ENCODE measurements around the gene CRYBA4. TPM values are rescaled to one million over a fixed set of nuclear protein-coding genes. Genes with fewer than 3 reads are reported as not detected.

The CRYBA4 gene
- total RNA-seq, 2 donors from 2014 or later = 3.3 TPM; not detected in 1

GRCh38 chr22:26619510-26619909 lies 2.3 kb upstream of the CRYBA4 start:
- H3K4me1 ChIP-seq (replicated peaks) = no peaks in the 10 kb centered on the region
- no peak overlapping the region for H3K27ac ChIP-seq
- H3K36me3 ChIP-seq = no peaks in the 10 kb centered on the region
- no peaks in the 10 kb centered on the region for H3K9me3 ChIP-seq
- no peak overlapping the region for H3K4me3 ChIP-seq
- no peak for DNase-seq (ENCODE audit: low spot score)
- H3K27me3 ChIP-seq (replicated peaks; ENCODE audit: insufficient read depth) = no peaks in the 10 kb centered on the region
- intact Hi-C loops (cut with DNase I) = no loop called here
- 47% methylated on average over 6 of the region's 6 CpGs for WGBS
- TF ChIP-seq CTCF (IDR thresholded peaks at IDR 0.05) = no peak
- no peak for TF ChIP-seq POLR2AphosphoS5 (IDR thresholded peaks at IDR 0.05)
- TF ChIP-seq POLR2A (IDR thresholded peaks at IDR 0.05) = no peak

GRCh38 chr22:26620197-26620596 lies 1.6 kb upstream of the CRYBA4 start:
- no peak overlapping the region for H3K27ac ChIP-seq
- H3K4me3 ChIP-seq = no peak overlapping the region
- H3K36me3 ChIP-seq = no peaks in the 10 kb centered on the region
- no peaks in the 10 kb centered on the region for H3K9me3 ChIP-seq
- no peak for DNase-seq (ENCODE audit: low spot score)
- WGBS = 91% methylated on average over 2 of the region's 2 CpGs
- H3K27me3 ChIP-seq (replicated peaks; ENCODE audit: insufficient read depth) = no peaks in the 10 kb centered on the region
- TF ChIP-seq POLR2A (IDR thresholded peaks at IDR 0.05) (no peak), CTCF (IDR thresholded peaks at IDR 0.05) (no peak), POLR2AphosphoS5 (IDR thresholded peaks at IDR 0.05) (no peak)
- intact Hi-C loops (cut with DNase I) = no loop called here
- no peaks in the 10 kb centered on the region for H3K4me1 ChIP-seq (replicated peaks)

DNA sequence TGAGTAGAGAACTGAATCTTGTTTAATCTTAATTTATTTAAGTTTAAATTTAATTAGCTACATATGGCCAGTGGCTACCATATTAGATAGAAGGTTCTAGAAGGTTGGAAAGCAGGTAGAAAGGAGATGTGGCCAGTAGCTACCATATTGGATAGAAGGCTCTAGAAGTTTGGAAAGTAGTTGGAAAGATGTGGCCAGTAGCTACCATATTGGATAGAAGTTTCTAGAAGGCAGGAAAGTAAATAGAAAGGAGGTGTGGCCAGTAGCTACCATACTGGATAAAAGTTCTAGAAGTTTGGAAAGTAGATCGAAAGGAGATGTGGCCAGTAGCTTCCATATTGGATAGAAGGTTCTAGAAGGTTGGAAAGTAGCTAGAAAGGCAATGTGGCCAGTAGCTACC lies 2.2 kb downstream of the CRYBA4 start:
- Histone ChIP-seq H3K9me3 (no peaks in the 10 kb centered on the region), H3K36me3 (no peaks in the 10 kb centered on the region), H3K27me3 (replicated peaks; ENCODE audit: insufficient read depth) (no peaks in the 10 kb centered on the region), H3K27ac (no peak overlapping the region), H3K4me1 (replicated peaks) (no peaks in the 10 kb centered on the region), H3K4me3 (no peak overlapping the region)
- WGBS = 97% methylated on average over 1 of the region's 1 CpG
- no peak for DNase-seq (ENCODE audit: low spot score)
- TF ChIP-seq POLR2AphosphoS5 (IDR thresholded peaks at IDR 0.05) = no peak
- no peak for TF ChIP-seq POLR2A (IDR thresholded peaks at IDR 0.05)
- no peak for TF ChIP-seq CTCF (IDR thresholded peaks at IDR 0.05)
- intact Hi-C loops (cut with DNase I) = no loop called here

DNA sequence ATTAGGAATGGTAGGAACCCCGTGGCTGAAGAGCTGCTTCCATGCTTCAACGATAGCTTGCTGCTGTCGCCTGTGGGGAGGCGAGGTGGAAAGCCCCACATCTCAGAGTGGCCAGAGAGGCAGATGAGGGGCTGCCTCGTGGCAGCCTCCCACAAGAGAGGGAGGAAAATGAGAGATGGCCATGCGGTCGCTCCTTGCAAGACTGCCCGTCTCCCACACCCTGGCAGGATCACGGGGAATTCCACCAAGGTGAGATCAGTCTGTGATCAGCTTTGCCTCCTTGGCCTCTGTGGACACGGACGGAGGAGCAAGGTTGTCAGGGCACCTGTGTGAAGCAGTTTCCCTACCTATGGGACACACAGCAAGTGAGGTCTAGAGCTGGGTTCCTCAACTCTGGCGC lies 3.0 kb downstream of the CRYBA4 start:
- DNase-seq (ENCODE audit: low spot score) = no peak
- intact Hi-C loops (cut with DNase I) = no loop called here
- no peak overlapping the region for H3K27ac ChIP-seq
- WGBS = 87% methylated on average over 12 of the region's 12 CpGs
- no peaks in the 10 kb centered on the region for H3K4me1 ChIP-seq (replicated peaks)
- H3K36me3 ChIP-seq = no peaks in the 10 kb centered on the region
- no peak overlapping the region for H3K4me3 ChIP-seq
- TF ChIP-seq POLR2A (IDR thresholded peaks at IDR 0.05) (no peak), POLR2AphosphoS5 (IDR thresholded peaks at IDR 0.05) (no peak), CTCF (IDR thresholded peaks at IDR 0.05) (no peak)
- no peaks in the 10 kb centered on the region for H3K27me3 ChIP-seq (replicated peaks; ENCODE audit: insufficient read depth)
- no peaks in the 10 kb centered on the region for H3K9me3 ChIP-seq

GRCh38 chr22:26629988-26630761 lies 8.4 kb downstream of the CRYBA4 start:
- TF ChIP-seq POLR2A (IDR thresholded peaks at IDR 0.05) (no peak), CTCF (IDR thresholded peaks at IDR 0.05) (no peak), POLR2AphosphoS5 (IDR thresholded peaks at IDR 0.05) (no peak)
- intact Hi-C loops (cut with DNase I) = no loop called here
- 92% methylated on average over 18 of the region's 18 CpGs for WGBS
- Histone ChIP-seq H3K36me3 (no peaks in the 10 kb centered on the region), H3K4me3 (no peak overlapping the region), H3K27me3 (replicated peaks; ENCODE audit: insufficient read depth) (no peaks in the 10 kb centered on the region), H3K9me3 (no peaks in the 10 kb centered on the region), H3K4me1 (replicated peaks) (no peaks in the 10 kb centered on the region), H3K27ac (peak overlapping the region in 1 of 2 donors; percentile 19)
- no peak for DNase-seq (ENCODE audit: low spot score)
